ENCODE measurements around the gene ADARB1. TPM values are rescaled to one million over a fixed set of nuclear protein-coding genes. Genes with fewer than 3 reads are reported as not detected.

The ADARB1 gene
- total and polyA plus RNA-seq, 2 of the 8 experiments (the other 6 are each of a cell fraction or from before 2014, with no cell fraction given) = 4.7 to 14.9 TPM

DNA sequence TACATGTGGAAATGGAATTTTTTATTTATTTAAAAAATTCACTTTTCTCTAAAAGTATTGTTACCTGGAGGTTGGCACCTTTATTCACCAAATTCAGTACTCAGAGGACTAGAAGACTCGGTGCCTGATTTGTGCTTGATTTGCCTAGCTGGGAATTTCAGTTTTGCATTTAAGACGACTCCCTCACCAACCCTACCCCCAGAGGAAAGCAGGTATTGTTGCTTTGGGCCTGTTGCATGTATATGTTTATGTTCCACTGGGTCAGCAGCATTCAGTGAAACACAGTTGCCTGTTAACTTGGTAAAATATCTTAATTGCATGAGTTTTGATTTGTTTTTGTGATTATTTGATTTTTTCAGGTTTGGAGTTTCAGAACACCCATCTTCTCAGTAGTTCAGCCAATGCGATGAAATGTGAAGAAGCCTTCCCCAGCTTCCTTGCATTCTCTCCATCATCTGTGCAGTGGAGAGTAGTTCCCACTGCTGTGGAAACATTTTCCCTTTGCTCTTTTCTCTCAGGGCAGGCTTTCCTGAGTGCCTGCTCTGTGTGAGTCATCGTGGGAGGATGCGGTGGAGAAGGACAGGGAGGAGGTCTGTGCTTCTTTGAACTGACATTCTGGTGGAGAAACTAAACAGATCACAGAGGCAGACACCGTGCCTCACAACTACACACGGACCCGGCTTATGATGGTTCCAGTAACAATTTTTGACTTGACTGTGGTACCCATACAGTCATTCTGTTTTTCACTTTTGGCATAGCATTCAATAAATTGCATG, 6.4 kb downstream of the ADARB1 start:
- Histone ChIP-seq H3K23me2 (ENCODE audit: low read depth, low read length) (no peaks in the 10 kb centered on the region), H3K4me1 (replicated peaks in 1 of 4; ENCODE audit: control insufficient read depth in 3 of 4, insufficient read depth in 4 of 4, low read length in 3 of 4) (no peaks in the 10 kb centered on the region; a peak in 1 of 7 replicates), H3K23ac (ENCODE audit: insufficient read length) (no peak overlapping the region), H3K79me2 (ENCODE audit: control insufficient read depth in 1 of 2, insufficient read depth in 2 of 2, low read length in 2 of 2) (peaks cover 0 to 4% of the 10 kb centered on the region in 2 experiments; a peak in 1 of 4 replicates), H3K4ac (replicated peaks; ENCODE audit: insufficient read length, low read depth, low read length) (no peak overlapping the region), H2AK5ac (ENCODE audit: low read depth, low read length) (no peak overlapping the region), H2BK15ac (ENCODE audit: low read length) (no peak overlapping the region), H2BK12ac (ENCODE audit: low read depth, low read length) (no peak overlapping the region), H3K36me3 (ENCODE audit: control insufficient read depth in 2 of 4, insufficient read depth in 4 of 4, low read length in 3 of 4) (no peaks in the 10 kb centered on the region), H4K8ac (ENCODE audit: extremely low read depth, insufficient read depth, low read length) (no peak overlapping the region), H3K18ac (ENCODE audit: extremely low read depth, low read length) (no peak overlapping the region), H2BK20ac (ENCODE audit: low read length) (no peak overlapping the region), H4K5ac (ENCODE audit: insufficient read length, low read depth, low read length) (no peak overlapping the region), H3K79me1 (ENCODE audit: low read depth, low read length) (peaks cover 3% of the 10 kb centered on the region; the same call in 1 of the 2 replicates), H2BK120ac (replicated peaks; ENCODE audit: low read depth, low read length) (no peak overlapping the region), H2BK5ac (ENCODE audit: low read depth, low read length) (no peak overlapping the region), H4K20me1 (replicated peaks in 1 of 2; ENCODE audit: control insufficient read depth in 1 of 2, insufficient read depth in 2 of 2, low read length in 2 of 2) (peaks cover 4 to 12% of the 10 kb centered on the region in 2 experiments), H3K9me3 (ENCODE audit: insufficient read depth in 2 of 2, low read depth in 1 of 2, low read length in 1 of 2) (no peaks in the 10 kb centered on the region), H3K4me2 (ENCODE audit: insufficient read depth in 1 of 2, low read depth in 2 of 2, low read length in 2 of 2) (no peak overlapping the region), H3K9ac (replicated peaks in 1 of 4; ENCODE audit: extremely low read depth in 1 of 4, low read depth in 3 of 4, low read length in 3 of 4) (no peak overlapping the region), H4K91ac (replicated peaks; ENCODE audit: insufficient read length, low read length) (no peak overlapping the region), H3K27me3 (replicated peaks in 1 of 4; ENCODE audit: control insufficient read depth in 3 of 4, extremely low read depth in 1 of 4, insufficient read depth in 3 of 4, low read length in 3 of 4) (peaks cover 0 to 7% (median 5%) of the 10 kb centered on the region in 4 experiments; a peak in 5 of 7 replicates), H3K14ac (ENCODE audit: insufficient read length) (no peak overlapping the region), H3K4me3 (ENCODE audit: extremely low read depth in 1 of 4, insufficient read depth in 2 of 4, low read depth in 3 of 4, low read length in 4 of 4) (no peak overlapping the region), H2AFZ (ENCODE audit: low read length) (no peak overlapping the region), H3K27ac (ENCODE audit: low read depth, low read length) (no peak overlapping the region), H3K56ac (replicated peaks; ENCODE audit: insufficient read length, low read depth, low read length) (no peak overlapping the region)
- ChIA-PET POLR2A (ENCODE audit: partially characterized antibody) (interaction anchor here (1.3 kb wide), 1 partner anchor 101 kb away, joined by 4 read pairs; no protein-coding TSS in a partner anchor), CTCF (ENCODE audit: partially characterized antibody) (interaction anchor here (1.9 to 3.0 kb wide), 2 partner anchors 18 to 56 kb away, joined by 6 to 13 read pairs; no protein-coding TSS in a partner anchor)
- 93% methylated on average over 8 of the region's 8 CpGs; no CpG with 5 or more reads in 1 of the 2 experiments for WGBS, 2 experiments (ENCODE audit: extremely low coverage in 1 of 2, insufficient coverage in 1 of 2, insufficient read length in 1 of 2, insufficient replicate concordance in 2 of 2, low coverage in 1 of 2, low lambda C conversion rate in 2 of 2, missing lambda C conversion rate in 1 of 2)
- DNase-seq (ENCODE audit: low read depth in 1 of 2, low spot score in 2 of 2) = no peak
- FAIRE-seq = no peak
- TF ChIP-seq RAD21 (IDR thresholded peaks at IDR 0.05 in 1 of 2, conservative IDR thresholded peaks at IDR 0.05 in 1 of 2; ENCODE audit: low read depth in 2 of 2, low read length in 2 of 2) (no peak), EP300 (IDR thresholded peaks at IDR 0.05; ENCODE audit: borderline replicate concordance in 1 of 2, low read depth in 2 of 2, low read length in 2 of 2) (no peak), KDM4A (IDR thresholded peaks at IDR 0.05; ENCODE audit: low read depth, low read length, severe bottlenecking) (no peak), CBX5 (IDR thresholded peaks at IDR 0.05; ENCODE audit: low read depth, low read length) (no peak), ZNF274 (IDR thresholded peaks at IDR 0.05; ENCODE audit: borderline replicate concordance, extremely low read depth, low read length) (no peak), CHD1 (IDR thresholded peaks at IDR 0.05; ENCODE audit: low read depth, low read length) (no peak), SRF (IDR thresholded peaks at IDR 0.05; ENCODE audit: low read depth, low read length) (no peak), KDM1A (IDR thresholded peaks at IDR 0.05; ENCODE audit: borderline replicate concordance, low read length) (no peak), BRCA1 (IDR thresholded peaks at IDR 0.05; ENCODE audit: low read depth, low read length) (no peak), SP1 (IDR thresholded peaks at IDR 0.05; ENCODE audit: low read depth, low read length) (no peak), SP4 (IDR thresholded peaks at IDR 0.05; ENCODE audit: low read length) (no peak), POLR2A (IDR thresholded peaks at IDR 0.05; ENCODE audit: control extremely low read depth in 1 of 2, low read depth in 2 of 2, low read length in 2 of 2) (no peak)

Measured in H1 (cell line).